ENCODE data around the gene TRIM26.

DNA sequence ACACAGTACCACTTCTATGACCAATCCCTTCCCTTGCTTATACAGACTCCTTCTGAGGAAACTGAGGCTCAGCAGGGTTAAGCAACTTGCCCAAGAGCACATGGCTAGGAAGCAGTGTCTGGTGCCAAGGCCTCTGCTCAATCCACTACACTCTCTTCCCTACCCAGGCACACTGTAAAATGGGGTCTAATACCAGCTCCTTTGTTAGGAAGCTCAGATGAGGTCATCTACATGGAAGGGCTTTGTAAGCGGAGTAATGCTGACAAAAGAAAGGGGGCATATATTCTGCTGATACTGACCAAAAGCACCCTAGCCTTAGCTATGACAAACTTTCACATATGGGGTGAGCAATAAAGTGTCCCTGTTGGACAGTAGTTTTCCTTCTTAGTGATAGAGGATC is 9.1 kb downstream of the TRIM26 start:
- TF ChIP-seq POLR2A (IDR thresholded peaks at IDR 0.05; ENCODE audit: extremely low read depth, insufficient read length) = no peak
- TF ChIP-seq CTCF (IDR thresholded peaks at IDR 0.05; ENCODE audit: low read depth, low read length) = no peak
